ENCODE measurements around the gene GAA. TPM values are rescaled to one million over a fixed set of nuclear protein-coding genes. Genes with fewer than 3 reads are reported as not detected.

The GAA gene
- total RNA-seq, 1 experiment from 2014 or later = 131 TPM

DNA sequence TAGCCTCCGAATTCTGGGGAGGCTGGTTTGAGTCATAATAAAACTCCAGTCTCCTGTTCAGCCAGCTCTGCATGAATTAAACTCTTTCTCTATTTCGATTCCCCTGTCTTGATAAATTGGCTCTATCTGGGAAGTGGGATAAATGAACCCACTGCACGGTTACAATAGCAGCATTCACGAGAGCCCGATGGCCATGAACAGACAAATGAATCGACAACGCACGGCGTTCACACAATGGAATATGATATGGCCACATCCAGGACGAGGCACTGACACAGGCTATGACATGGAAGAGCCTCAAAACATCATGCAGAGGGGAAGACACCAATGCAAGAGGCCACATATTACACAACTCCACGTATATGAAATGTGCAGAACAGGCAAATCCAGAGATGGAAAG is 62.8 kb downstream of the GAA start:
- no TSS peak for BruUV-seq (replicated peaks)
- Histone ChIP-seq H3K9me2 (ENCODE audit: insufficient read depth) (no peaks in the 10 kb centered on the region), H3K79me2 (ENCODE audit: insufficient read depth, low read length) (no peaks in the 10 kb centered on the region), H2AFZ (ENCODE audit: low read depth, low read length, poor library complexity, severe bottlenecking) (no peak overlapping the region), H3K9ac (ENCODE audit: low read length) (no peak overlapping the region), H3K9me3 (ENCODE audit: control insufficient read depth in 1 of 2, insufficient read depth in 1 of 2, low read depth in 1 of 2, low read length in 2 of 2) (no peaks in the 10 kb centered on the region), H3K36me3 (ENCODE audit: control insufficient read depth in 1 of 2, insufficient read depth in 2 of 2, low read length in 2 of 2) (no peaks in the 10 kb centered on the region), H3K27ac (ENCODE audit: low read depth, low read length) (no peak overlapping the region), H4K20me1 (ENCODE audit: insufficient read depth) (no peaks in the 10 kb centered on the region), H3K27me3 (ENCODE audit: insufficient read depth, low read length) (no peaks in the 10 kb centered on the region), H3K4me2 (ENCODE audit: low read length) (no peak overlapping the region), H3K4me1 (ENCODE audit: control insufficient read depth in 1 of 2, insufficient read depth in 2 of 2, low read length in 2 of 2) (peaks cover 0 to 4% of the 10 kb centered on the region in 2 experiments; a peak in 2 of 4 replicates), H3K4me3 (replicated peaks in 1 of 2; ENCODE audit: low read depth in 1 of 2, low read length in 2 of 2) (no peak overlapping the region)
- CTCF ChIA-PET = no interaction called here
- POLR2A ChIA-PET = no interaction called here
- no peak for DNase-seq (ENCODE audit: low read depth, low spot score)
- TF ChIP-seq EZH2 (IDR thresholded peaks at IDR 0.05) (no peak), ELF1 (IDR thresholded peaks at IDR 0.05; ENCODE audit: borderline replicate concordance, low read depth) (no peak), JUND (IDR thresholded peaks at IDR 0.05) (no peak), RAD21 (IDR thresholded peaks at IDR 0.05; ENCODE audit: low read depth) (no peak), EZH2phosphoT487 (IDR thresholded peaks at IDR 0.05; ENCODE audit: borderline replicate concordance) (no peak), ZFX (IDR thresholded peaks at IDR 0.05) (no peak), ZNF274 (IDR thresholded peaks at IDR 0.05; ENCODE audit: low read depth, low read length) (no peak), POLR2AphosphoS5 (IDR thresholded peaks at IDR 0.05; ENCODE audit: low read depth, low read length) (no peak), CBX3 (IDR thresholded peaks at IDR 0.05; ENCODE audit: low read depth) (no peak), CEBPB (IDR thresholded peaks at IDR 0.05; ENCODE audit: low read depth) (no peak), SP1 (IDR thresholded peaks at IDR 0.05; ENCODE audit: low read depth) (no peak), YY1 (IDR thresholded peaks at IDR 0.05; ENCODE audit: extremely low read depth, insufficient replicate concordance, low read depth, low read length) (no peak), SRF (IDR thresholded peaks at IDR 0.05; ENCODE audit: low read depth) (no peak)
- TF ChIP-seq, protein P1, sequence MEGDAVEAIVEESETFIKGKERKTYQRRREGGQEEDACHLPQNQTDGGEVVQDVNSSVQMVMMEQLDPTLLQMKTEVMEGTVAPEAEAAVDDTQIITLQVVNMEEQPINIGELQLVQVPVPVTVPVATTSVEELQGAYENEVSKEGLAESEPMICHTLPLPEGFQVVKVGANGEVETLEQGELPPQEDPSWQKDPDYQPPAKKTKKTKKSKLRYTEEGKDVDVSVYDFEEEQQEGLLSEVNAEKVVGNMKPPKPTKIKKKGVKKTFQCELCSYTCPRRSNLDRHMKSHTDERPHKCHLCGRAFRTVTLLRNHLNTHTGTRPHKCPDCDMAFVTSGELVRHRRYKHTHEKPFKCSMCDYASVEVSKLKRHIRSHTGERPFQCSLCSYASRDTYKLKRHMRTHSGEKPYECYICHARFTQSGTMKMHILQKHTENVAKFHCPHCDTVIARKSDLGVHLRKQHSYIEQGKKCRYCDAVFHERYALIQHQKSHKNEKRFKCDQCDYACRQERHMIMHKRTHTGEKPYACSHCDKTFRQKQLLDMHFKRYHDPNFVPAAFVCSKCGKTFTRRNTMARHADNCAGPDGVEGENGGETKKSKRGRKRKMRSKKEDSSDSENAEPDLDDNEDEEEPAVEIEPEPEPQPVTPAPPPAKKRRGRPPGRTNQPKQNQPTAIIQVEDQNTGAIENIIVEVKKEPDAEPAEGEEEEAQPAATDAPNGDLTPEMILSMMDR (IDR thresholded peaks at IDR 0.05 in 2 of 3, conservative IDR thresholded peaks at IDR 0.05 in 1 of 3; ENCODE audit: borderline replicate concordance in 1 of 3, insufficient read depth in 1 of 3, low read depth in 2 of 3, low read length in 2 of 3) = no peak
- TF ChIP-seq, protein P2, sequence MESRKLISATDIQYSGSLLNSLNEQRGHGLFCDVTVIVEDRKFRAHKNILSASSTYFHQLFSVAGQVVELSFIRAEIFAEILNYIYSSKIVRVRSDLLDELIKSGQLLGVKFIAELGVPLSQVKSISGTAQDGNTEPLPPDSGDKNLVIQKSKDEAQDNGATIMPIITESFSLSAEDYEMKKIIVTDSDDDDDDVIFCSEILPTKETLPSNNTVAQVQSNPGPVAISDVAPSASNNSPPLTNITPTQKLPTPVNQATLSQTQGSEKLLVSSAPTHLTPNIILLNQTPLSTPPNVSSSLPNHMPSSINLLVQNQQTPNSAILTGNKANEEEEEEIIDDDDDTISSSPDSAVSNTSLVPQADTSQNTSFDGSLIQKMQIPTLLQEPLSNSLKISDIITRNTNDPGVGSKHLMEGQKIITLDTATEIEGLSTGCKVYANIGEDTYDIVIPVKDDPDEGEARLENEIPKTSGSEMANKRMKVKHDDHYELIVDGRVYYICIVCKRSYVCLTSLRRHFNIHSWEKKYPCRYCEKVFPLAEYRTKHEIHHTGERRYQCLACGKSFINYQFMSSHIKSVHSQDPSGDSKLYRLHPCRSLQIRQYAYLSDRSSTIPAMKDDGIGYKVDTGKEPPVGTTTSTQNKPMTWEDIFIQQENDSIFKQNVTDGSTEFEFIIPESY (IDR thresholded peaks at IDR 0.05; ENCODE audit: extremely low read depth, insufficient replicate concordance, low read length) = no peak
- TF ChIP-seq, protein P3, sequence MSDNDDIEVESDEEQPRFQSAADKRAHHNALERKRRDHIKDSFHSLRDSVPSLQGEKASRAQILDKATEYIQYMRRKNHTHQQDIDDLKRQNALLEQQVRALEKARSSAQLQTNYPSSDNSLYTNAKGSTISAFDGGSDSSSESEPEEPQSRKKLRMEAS (IDR thresholded peaks at IDR 0.05) = no peak
- TF ChIP-seq, protein P4, sequence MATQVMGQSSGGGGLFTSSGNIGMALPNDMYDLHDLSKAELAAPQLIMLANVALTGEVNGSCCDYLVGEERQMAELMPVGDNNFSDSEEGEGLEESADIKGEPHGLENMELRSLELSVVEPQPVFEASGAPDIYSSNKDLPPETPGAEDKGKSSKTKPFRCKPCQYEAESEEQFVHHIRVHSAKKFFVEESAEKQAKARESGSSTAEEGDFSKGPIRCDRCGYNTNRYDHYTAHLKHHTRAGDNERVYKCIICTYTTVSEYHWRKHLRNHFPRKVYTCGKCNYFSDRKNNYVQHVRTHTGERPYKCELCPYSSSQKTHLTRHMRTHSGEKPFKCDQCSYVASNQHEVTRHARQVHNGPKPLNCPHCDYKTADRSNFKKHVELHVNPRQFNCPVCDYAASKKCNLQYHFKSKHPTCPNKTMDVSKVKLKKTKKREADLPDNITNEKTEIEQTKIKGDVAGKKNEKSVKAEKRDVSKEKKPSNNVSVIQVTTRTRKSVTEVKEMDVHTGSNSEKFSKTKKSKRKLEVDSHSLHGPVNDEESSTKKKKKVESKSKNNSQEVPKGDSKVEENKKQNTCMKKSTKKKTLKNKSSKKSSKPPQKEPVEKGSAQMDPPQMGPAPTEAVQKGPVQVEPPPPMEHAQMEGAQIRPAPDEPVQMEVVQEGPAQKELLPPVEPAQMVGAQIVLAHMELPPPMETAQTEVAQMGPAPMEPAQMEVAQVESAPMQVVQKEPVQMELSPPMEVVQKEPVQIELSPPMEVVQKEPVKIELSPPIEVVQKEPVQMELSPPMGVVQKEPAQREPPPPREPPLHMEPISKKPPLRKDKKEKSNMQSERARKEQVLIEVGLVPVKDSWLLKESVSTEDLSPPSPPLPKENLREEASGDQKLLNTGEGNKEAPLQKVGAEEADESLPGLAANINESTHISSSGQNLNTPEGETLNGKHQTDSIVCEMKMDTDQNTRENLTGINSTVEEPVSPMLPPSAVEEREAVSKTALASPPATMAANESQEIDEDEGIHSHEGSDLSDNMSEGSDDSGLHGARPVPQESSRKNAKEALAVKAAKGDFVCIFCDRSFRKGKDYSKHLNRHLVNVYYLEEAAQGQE (IDR thresholded peaks at IDR 0.05; ENCODE audit: low read depth) = no peak
- ATAC-seq = no peak
- RAD21 ChIA-PET (ENCODE audit: low non-redundant PET in 1 of 2, low total read pairs in 2 of 2, uncharacterized antibody in 2 of 2, unreplicated experiment in 2 of 2) = no interaction called here
- intact Hi-C loops (cut with micrococcal nuclease) = no loop called here

Data from HCT116 (cell line).